Naive thymus-derived CD4-positive, alpha-beta T cell (primary cell): ENCODE data around the gene SAV1. TPM values are rescaled to one million over a fixed set of nuclear protein-coding genes. Genes with fewer than 3 reads are reported as not detected.

Experiments used
- ATAC-seq: fragments of 150-1000 bp; cut with Tn5 transposase; 2 replicates; pipeline ENCODE4 v1.10.0; 2021; ENCODE audit warnings: mild to moderate bottlenecking, moderate library complexity
- CTCF ChIA-PET: fragments of 350-600 bp; sonication (Branson Sonifier 250); formaldehyde crosslinking; loops from one replicate; lab custom pipeline; 2021; ENCODE audit warnings: antibody characterized with exemption; lab: Charles Lee
- POLR2A ChIA-PET: fragments of 350-600 bp; sonication (Branson Sonifier 250); formaldehyde crosslinking; loops from one replicate; lab custom pipeline; 2021; ENCODE audit warnings: antibody characterized with exemption, inconsistent platforms; lab: Charles Lee
- DNase-seq, 9 donors: peaks; one replicate each; pipeline versions ENCODE4 v3.0.0 to v3.0.0-alpha.2; 2020 to 2022; ENCODE audit warnings: mixed read lengths in 1 of 9
- H3K27ac ChIP-seq: one replicate; pipeline ENCODE4 v1.7.0; 2013; ENCODE audit warnings: mild to moderate bottlenecking, low read depth, low read length, moderate library complexity
- H3K27me3 ChIP-seq, 2 donors: one replicate each; pipeline ENCODE4 v1.7.0; 2013; ENCODE audit warnings: low read length in 2 of 2, mild to moderate bottlenecking in 2 of 2, moderate library complexity in 2 of 2; ENCODE audit not compliant: control insufficient read depth in 2 of 2, insufficient read depth in 2 of 2
- H3K36me3 ChIP-seq, 3 experiments: 1 replicate in 2 of 3; 2 replicates in 1 of 3; pipeline ENCODE4 v1.7.0; 2013; ENCODE audit warnings: low read length in 3 of 3, mild to moderate bottlenecking in 3 of 3, moderate library complexity in 1 of 3; ENCODE audit not compliant: insufficient read depth in 3 of 3, control insufficient read depth in 2 of 3
- H3K4me1 ChIP-seq, 2 donors: one replicate each; pipeline ENCODE4 v1.7.0; 2013; ENCODE audit warnings: low read length in 2 of 2, mild to moderate bottlenecking in 2 of 2, moderate library complexity in 1 of 2; ENCODE audit not compliant: control insufficient read depth in 2 of 2, insufficient read depth in 2 of 2
- H3K4me3 ChIP-seq: 2 replicates; pipeline ENCODE4 v1.7.0; 2013; ENCODE audit warnings: mild to moderate bottlenecking, low read length
- H3K9me3 ChIP-seq, 3 experiments: 1 replicate in 2 of 3; 2 replicates in 1 of 3; pipeline ENCODE4 v1.7.0; 2013; ENCODE audit warnings: low read length in 3 of 3; ENCODE audit not compliant: control insufficient read depth in 2 of 3
- H3K27ac Mint-ChIP-seq, 9 donors: one replicate each; pipeline ENCODE4 v1.8.0; 2020 to 2022; ENCODE audit warnings: mixed read lengths in 9 of 9, mild to moderate bottlenecking in 8 of 9, moderate library complexity in 5 of 9, inconsistent platforms in 2 of 9
- H3K27me3 Mint-ChIP-seq, 5 donors: one replicate each; pipeline ENCODE4 v1.8.0; 2021 to 2022; ENCODE audit warnings: mixed read lengths in 5 of 5, mild to moderate bottlenecking in 1 of 5
- H3K36me3 Mint-ChIP-seq, 5 donors: one replicate each; pipeline ENCODE4 v1.8.0; 2020 to 2022; ENCODE audit warnings: mixed read lengths in 5 of 5, mild to moderate bottlenecking in 3 of 5, inconsistent platforms in 1 of 5
- H3K4me1 Mint-ChIP-seq, 7 donors: one replicate each; pipeline ENCODE4 v1.8.0; 2020 to 2022; ENCODE audit warnings: mixed read lengths in 7 of 7, mild to moderate bottlenecking in 3 of 7, inconsistent platforms in 1 of 7
- H3K4me3 Mint-ChIP-seq, 10 donors: one replicate each; pipeline ENCODE4 v1.8.0; 2020 to 2022; ENCODE audit warnings: mild to moderate bottlenecking in 10 of 10, mixed read lengths in 10 of 10, moderate library complexity in 6 of 10, inconsistent platforms in 2 of 10
- H3K9me3 Mint-ChIP-seq, 11 donors: one replicate each; pipeline ENCODE4 v1.8.0; 2020 to 2022; ENCODE audit warnings: mixed read lengths in 11 of 11, mild to moderate bottlenecking in 4 of 11, inconsistent platforms in 1 of 11, moderate library complexity in 1 of 11
- intact Hi-C, 2 donors: fragments of 100-400 bp; cut with micrococcal nuclease; formaldehyde crosslinking; loops; one replicate each; pipeline ENCODE4 v1.15.1; 2023
- polyA plus RNA-seq, 2 donors: library from polyadenylated mRNA; unstranded; fragments of 300-500 nt; fragmentation: Illumina TruSeq; gene quantifications; one replicate each; pipeline ENCODE4 v1.2.3, GENCODE V29; 2021
- total RNA-seq, 6 experiments: library from RNA in 5 of 6; stranded (reverse) in 5 of 6; gene quantifications; 1 replicate in 5 of 6; 2 replicates in 1 of 6; pipeline ENCODE4 v1.2.3 and lab custom pipeline; 2021 to 2026

Gene SAV1
- total and polyA plus RNA-seq, 7 experiments from 2014 or later: 7.2 to 9.4 (median 8.7) TPM

- no peaks in the 10 kb centered on the region for H3K9me3 ChIP-seq
- ATAC-seq (no peak), DNase-seq (no peak)
- H3K4me3 ChIP-seq: no peak overlapping the region
- H3K27me3 ChIP-seq: no peaks in the 10 kb centered on the region
- H3K27ac ChIP-seq: no peak overlapping the region
- CTCF ChIA-PET: no interaction called here
- Mint-ChIP-seq H3K9me3 (no peaks in the 10 kb centered on the region), H3K4me3 (peak overlapping the region in 1 of 10 donors; percentile 11), H3K27ac (peak overlapping the region in 1 of 9 donors; percentile 32), H3K4me1 (peaks cover 5 to 12% (median 5%) of the 10 kb centered on the region in 7 donors), H3K36me3 (no peaks in the 10 kb centered on the region), H3K27me3 (peaks cover 0 to 7% (median 0%) of the 10 kb centered on the region in 5 donors)
- no peaks in the 10 kb centered on the region for H3K36me3 ChIP-seq
- POLR2A ChIA-PET: interaction anchor here (0.6 to 0.9 kb wide), 2 partner anchors 11 to 260 kb away, joined by 3 read pairs; no protein-coding TSS in a partner anchor
- intact Hi-C loops: no loop called here
- no peaks in the 10 kb centered on the region for H3K4me1 ChIP-seq
These were observed 8.9 kb upstream of the SAV1 start for GRCh38 chr14:50676814-50677516.

- Mint-ChIP-seq H3K9me3 (no peaks in the 10 kb centered on the region), H3K27me3 (peaks cover 0 to 3% (median 0%) of the 10 kb centered on the region in 5 donors), H3K4me3 (no peak overlapping the region), H3K4me1 (peaks cover 5 to 12% (median 5%) of the 10 kb centered on the region in 7 donors), H3K36me3 (no peaks in the 10 kb centered on the region), H3K27ac (no peak overlapping the region)
- intact Hi-C loops: no loop called here
- ChIA-PET POLR2A (no interaction called here), CTCF (no interaction called here)
- Histone ChIP-seq H3K4me3 (no peak overlapping the region), H3K36me3 (no peaks in the 10 kb centered on the region), H3K9me3 (no peaks in the 10 kb centered on the region), H3K4me1 (no peaks in the 10 kb centered on the region), H3K27ac (no peak overlapping the region), H3K27me3 (no peaks in the 10 kb centered on the region)
- no peak for DNase-seq
- no peak for ATAC-seq
These were observed 7.5 kb upstream of the SAV1 start for GRCh38 chr14:50675597-50675996.

- Mint-ChIP-seq H3K4me1 (peaks cover 7 to 14% (median 14%) of the 10 kb centered on the region in 7 donors), H3K27ac (no peak overlapping the region), H3K27me3 (peaks cover 0 to 7% (median 0%) of the 10 kb centered on the region in 5 donors), H3K36me3 (no peaks in the 10 kb centered on the region), H3K4me3 (no peak overlapping the region), H3K9me3 (no peaks in the 10 kb centered on the region)
- no peak for DNase-seq
- Histone ChIP-seq H3K27me3 (no peaks in the 10 kb centered on the region), H3K27ac (no peak overlapping the region), H3K4me3 (no peak overlapping the region), H3K36me3 (no peaks in the 10 kb centered on the region), H3K9me3 (no peaks in the 10 kb centered on the region), H3K4me1 (peaks cover 0 to 10% of the 10 kb centered on the region in 2 donors)
- intact Hi-C loops: no loop called here
- POLR2A ChIA-PET: interaction anchor here (0.6 kb wide), 2 partner anchors 157 to 828 kb away, joined by 3 read pairs; no protein-coding TSS in a partner anchor
- no peak for ATAC-seq
- CTCF ChIA-PET: interaction anchor here (0.6 kb wide), 1 partner anchor 43 kb away, joined by 4 read pairs; no protein-coding TSS in a partner anchor
These were observed 2.8 kb upstream of the SAV1 start for GRCh38 chr14:50670866-50671256.

- Histone ChIP-seq H3K4me3 (no peak overlapping the region), H3K27ac (no peak overlapping the region), H3K9me3 (no peaks in the 10 kb centered on the region), H3K27me3 (no peaks in the 10 kb centered on the region), H3K4me1 (peaks cover 0 to 10% of the 10 kb centered on the region in 2 donors), H3K36me3 (no peaks in the 10 kb centered on the region)
- Mint-ChIP-seq H3K4me1 (peaks cover 7 to 14% (median 14%) of the 10 kb centered on the region in 7 donors), H3K27ac (no peak overlapping the region), H3K36me3 (no peaks in the 10 kb centered on the region), H3K4me3 (no peak overlapping the region), H3K9me3 (no peaks in the 10 kb centered on the region), H3K27me3 (peaks cover 0 to 7% (median 0%) of the 10 kb centered on the region in 5 donors)
- POLR2A ChIA-PET: no interaction called here
- CTCF ChIA-PET: interaction anchor here (0.6 kb wide), 1 partner anchor 42 kb away, joined by 4 read pairs; no protein-coding TSS in a partner anchor
- no peak for ATAC-seq
- intact Hi-C loops: no loop called here
- no peak for DNase-seq
These were observed 2.2 kb upstream of the SAV1 start for GRCh38 chr14:50670196-50670865.

- ChIA-PET POLR2A (no interaction called here), CTCF (no interaction called here)
- H3K4me3 ChIP-seq: no peak overlapping the region
- no peak overlapping the region for H3K4me3 Mint-ChIP-seq
- H3K27ac ChIP-seq: no peak overlapping the region
- no peak overlapping the region for H3K27ac Mint-ChIP-seq
- H3K27me3 Mint-ChIP-seq: peaks cover 0 to 7% (median 0%) of the 10 kb centered on the region in 5 donors
- intact Hi-C loops: loop anchor here (2.0 to 5.0 kb wide), 7 partner anchors 45 to 1321 kb away; partner anchors contain the start of genes DMAC2L (in 1 of the 2), L2HGDH (in 1 of the 2) and MAP4K5 (in 1 of the 2)
- H3K9me3 Mint-ChIP-seq: no peaks in the 10 kb centered on the region
- H3K27me3 ChIP-seq: no peaks in the 10 kb centered on the region
- peaks cover 7 to 16% (median 14%) of the 10 kb centered on the region in 7 donors for H3K4me1 Mint-ChIP-seq
- DNase-seq (no peak), ATAC-seq (no peak)
- peaks cover 0 to 4% (median 0%) of the 10 kb centered on the region in 5 donors for H3K36me3 Mint-ChIP-seq
- H3K4me1 ChIP-seq: peaks cover 0 to 10% of the 10 kb centered on the region in 2 donors
- H3K9me3 ChIP-seq: no peaks in the 10 kb centered on the region
- no peaks in the 10 kb centered on the region for H3K36me3 ChIP-seq
These were observed 1.4 kb upstream of the SAV1 start for GRCh38 chr14:50669441-50669986.

- CTCF ChIA-PET: no interaction called here
- H3K4me3 ChIP-seq: peak overlapping the region; percentile 84
- Mint-ChIP-seq H3K27ac (no peak overlapping the region), H3K27me3 (peaks cover 0 to 7% (median 0%) of the 10 kb centered on the region in 5 donors), H3K36me3 (peaks cover 2 to 7% (median 3%) of the 10 kb centered on the region in 5 donors), H3K4me1 (peaks cover 10 to 19% (median 16%) of the 10 kb centered on the region in 7 donors), H3K9me3 (no peaks in the 10 kb centered on the region), H3K4me3 (no peak overlapping the region)
- H3K9me3 ChIP-seq: no peaks in the 10 kb centered on the region
- H3K27me3 ChIP-seq: no peaks in the 10 kb centered on the region
- no peaks in the 10 kb centered on the region for H3K36me3 ChIP-seq
- H3K27ac ChIP-seq: no peak overlapping the region
- DNase-seq (no peak), ATAC-seq (no peak)
- POLR2A ChIA-PET: interaction anchor here (0.6 kb wide), 1 partner anchor 50 kb away, joined by 3 read pairs; no protein-coding TSS in a partner anchor
- H3K4me1 ChIP-seq: peaks cover 0 to 10% of the 10 kb centered on the region in 2 donors
- intact Hi-C loops: loop anchor here (1.0 to 5.0 kb wide), 8 partner anchors 46 to 1322 kb away; partner anchors contain the start of genes DMAC2L (in 1 of the 2), L2HGDH (in 1 of the 2) and MAP4K5 (in 1 of the 2)
These were observed 679 bp upstream of the SAV1 start for GRCh38 chr14:50668826-50669143.
